ACHN (cell line): ENCODE data around the gene CUL5.
A peak's percentile ranks its signal among the peaks of the same experiment; 100 is the strongest.
"Not testable (repeated sequence)": the region's sequence is repeated elsewhere in the genome, so short reads cannot be mapped to it uniquely, and the experiment has no call there.

Experiments used
- DNase-seq: peaks from one replicate; pipeline ENCODE4 v3.0.0-alpha.2; 2015
- in situ Hi-C: cut with HindIII; loops from 2 replicates; pipeline ENCODE4 v1.10.0; 2017; ENCODE audit warnings: low sequenced_read_pairs, low pct_ligation_motif_present, low pct_unique_long_range_greater_than_20kb

The CUL5 gene

DNA sequence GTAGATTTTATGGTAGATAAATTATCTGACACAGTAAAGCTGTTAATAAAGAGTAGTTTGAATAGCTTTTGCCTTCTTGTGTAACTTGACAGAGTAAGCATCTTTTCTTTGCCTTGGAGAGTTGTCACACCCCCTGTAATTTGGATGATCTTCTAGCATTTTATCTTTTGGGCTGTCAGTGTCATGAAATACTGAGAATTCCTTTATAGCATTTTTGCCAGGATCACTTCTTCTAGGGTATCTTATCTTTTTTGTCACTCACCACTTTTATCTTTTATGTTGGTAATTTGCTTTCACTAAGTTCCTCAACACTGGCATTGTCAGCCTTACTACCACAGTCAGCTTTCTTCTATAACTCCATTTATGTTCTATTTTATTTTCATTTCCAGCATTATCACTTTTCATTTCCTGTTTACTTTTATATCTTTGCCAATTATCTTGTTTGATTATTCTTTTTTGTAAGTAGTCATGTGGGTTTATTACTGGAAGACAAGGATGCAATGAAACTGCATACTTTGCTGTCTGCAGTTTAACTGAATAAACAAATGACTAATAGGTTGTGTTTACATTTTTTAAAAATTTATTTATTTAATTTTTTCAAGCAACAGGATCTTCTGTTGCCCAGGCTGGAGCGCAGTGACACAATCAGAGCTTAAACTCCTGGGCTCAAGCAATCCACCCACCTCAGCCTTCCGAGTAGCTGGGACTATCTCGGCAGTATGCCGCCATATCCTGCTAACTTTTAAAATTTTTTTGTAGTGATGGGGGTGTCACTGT lies 84.6 kb downstream of the CUL5 start:
- in situ Hi-C loops, result no loop called here
- DNase-seq, result no peak

DNA sequence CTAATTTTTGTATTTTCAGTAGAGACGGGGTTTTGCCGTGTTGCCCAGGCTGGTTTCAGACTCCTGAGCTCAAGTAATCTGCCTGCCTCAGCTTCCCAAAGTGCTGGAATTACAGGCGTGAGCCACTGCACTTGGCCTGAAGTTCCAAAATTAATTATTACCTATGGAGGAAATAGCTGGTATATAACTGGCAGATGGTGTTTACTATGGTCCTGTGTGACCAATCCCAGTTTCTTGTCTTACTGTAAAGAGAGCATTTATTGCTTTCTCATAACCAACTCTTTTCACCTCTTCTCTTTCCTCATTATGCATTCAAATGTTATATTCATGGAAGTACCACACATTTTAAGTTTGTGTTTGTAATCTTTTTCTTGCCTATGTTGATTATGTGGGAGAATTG lies 88.5 kb downstream of the CUL5 start:
- DNase-seq, result peak; percentile 14
- in situ Hi-C loops, result no loop called here

GRCh38 chr11:108101090-108101775 lies 92.5 kb downstream of the CUL5 start:
- in situ Hi-C loops, result no loop called here
- no peak for DNase-seq

DNA sequence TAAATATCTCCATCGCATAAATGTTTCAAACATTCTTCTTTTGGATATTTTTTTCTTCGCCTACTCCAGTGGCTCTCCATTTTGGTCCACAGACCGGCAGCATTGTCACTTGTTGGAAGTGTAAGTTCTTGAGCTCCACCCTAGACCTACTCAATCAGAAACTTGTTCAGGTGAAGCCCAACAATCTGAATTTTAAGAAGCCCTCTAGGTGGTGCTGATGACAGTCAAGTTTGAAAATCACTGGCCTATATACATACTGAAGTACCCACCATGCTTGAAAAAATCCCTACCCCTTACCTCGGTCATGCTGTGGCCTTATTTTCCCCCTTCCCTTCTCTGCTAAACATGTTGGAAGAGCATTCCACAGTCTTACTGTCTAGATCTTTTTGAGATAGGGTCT lies 102.4 kb downstream of the CUL5 start:
- in situ Hi-C loops, result no loop called here
- DNase-seq, result no peak

DNA sequence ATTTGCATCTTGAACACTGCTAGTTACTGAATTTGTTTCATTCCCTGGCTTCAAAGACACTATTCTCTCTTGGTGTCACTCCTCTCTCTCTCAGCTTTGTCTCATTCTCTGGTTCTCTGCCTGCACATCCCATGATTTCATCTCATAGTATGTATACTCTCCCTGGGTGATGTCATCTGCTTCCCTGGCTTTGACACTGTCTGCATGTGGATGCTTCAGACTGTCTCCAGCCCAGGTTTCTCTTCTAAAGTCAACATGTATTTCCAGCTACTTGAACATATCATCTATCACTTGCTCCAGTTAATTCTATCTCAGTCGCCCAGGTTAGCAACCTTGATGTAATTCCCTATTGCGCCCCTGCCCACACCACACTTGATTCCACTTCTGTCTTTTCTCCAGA lies 103.4 kb downstream of the CUL5 start:
- in situ Hi-C loops, result no loop called here
- no peak for DNase-seq

GRCh38 chr11:108115500-108116140 lies 106.9 kb downstream of the CUL5 start:
- in situ Hi-C loops, result no loop called here
- DNase-seq, result peak; percentile 93

GRCh38 chr11:108117746-108118371 lies 109.2 kb downstream of the CUL5 start:
- in situ Hi-C loops, result no loop called here
- DNase-seq, result peak; percentile 54

DNA sequence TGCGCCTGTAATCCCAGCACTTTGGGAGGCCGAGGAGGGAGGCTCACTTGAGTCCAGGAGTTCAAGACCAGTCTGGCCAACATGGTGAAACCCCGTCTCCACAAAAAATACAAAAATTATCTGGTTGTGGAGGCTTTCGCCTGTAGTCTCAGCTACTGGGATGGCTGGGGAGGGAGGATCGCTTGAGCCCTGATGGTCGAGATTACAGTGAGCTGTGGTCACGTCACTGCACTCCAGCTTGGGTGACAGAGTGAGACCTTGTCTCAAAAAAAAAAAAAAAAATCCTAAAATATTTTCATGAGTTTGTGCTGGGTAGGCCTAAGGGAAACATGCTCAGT lies 112.2 kb downstream of the CUL5 start:
- in situ Hi-C loops, DNase-seq: not testable (repeated sequence)

DNA sequence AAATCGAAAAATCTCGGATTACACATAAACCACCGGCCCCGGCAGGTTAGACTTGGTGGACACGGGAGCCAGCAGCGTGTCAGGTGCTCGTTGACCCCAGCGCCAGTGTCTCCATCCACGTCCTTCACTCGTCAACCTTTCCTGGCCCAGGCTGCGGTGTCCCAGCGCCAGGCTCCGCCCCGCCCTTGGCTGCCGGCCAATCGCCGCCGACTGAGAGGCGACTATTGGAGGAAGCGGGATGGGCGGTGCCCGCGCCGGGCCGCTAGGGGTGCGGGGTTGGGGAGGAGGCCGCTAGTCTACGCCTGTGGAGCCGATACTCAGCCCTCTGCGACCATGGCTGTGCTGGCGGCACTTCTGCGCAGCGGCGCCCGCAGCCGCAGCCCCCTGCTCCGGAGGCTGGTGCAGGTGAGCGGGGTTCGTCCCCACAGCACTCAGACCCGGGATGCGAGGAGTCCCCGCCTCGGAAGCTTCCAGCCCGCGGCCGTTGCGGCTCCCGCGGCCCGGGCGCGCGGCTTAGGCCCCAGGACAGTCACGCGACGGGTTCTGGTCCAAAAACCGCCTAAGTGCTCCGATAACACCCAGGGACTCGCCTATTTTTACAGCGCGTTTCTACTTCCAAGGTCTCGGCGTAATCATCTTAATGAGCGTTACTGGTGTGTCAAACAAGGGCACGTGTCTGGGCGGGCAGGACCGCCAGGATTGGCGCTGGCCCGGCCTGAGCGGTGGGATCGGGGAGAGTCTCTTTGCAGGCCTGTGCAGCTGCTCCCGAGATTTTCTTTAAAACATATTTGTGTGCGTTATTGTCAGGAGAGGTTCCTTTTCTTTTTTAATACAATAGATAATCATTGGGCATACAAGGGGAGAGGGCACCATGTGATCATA lies 112.8 kb downstream of the CUL5 start, which contains the start of gene ACAT1:
ACAT1 (plus strand) TSS at position 294 of the 882 bp plus-strand sequence; CDS start at position 334, 40 bp downstream.
- DNase-seq, result peak; percentile 91
- in situ Hi-C loops, result no loop called here

DNA sequence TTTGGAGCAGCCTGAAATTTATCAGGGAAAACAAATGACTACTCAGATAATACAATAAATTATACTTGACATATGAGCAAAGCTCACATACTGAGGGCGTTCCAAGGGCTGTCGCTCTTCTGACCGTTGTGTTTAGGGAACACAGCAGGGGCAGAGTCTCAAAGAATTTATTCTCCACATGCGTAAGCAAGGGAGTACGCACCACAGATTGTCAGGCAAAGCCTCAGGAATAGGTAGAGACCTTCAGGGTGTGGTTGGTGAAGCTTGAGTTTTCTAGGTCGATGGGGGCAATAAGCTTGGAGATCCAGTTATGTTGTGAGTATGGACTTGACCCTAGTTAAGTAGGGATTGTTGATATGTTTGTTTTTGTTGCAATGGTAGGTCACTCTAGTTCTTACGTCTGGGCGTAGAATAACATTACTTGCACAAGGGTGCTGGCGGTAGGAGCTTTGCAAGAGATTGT lies 113.5 kb downstream of the CUL5 start:
- no peak for DNase-seq
- in situ Hi-C loops, result no loop called here

DNA sequence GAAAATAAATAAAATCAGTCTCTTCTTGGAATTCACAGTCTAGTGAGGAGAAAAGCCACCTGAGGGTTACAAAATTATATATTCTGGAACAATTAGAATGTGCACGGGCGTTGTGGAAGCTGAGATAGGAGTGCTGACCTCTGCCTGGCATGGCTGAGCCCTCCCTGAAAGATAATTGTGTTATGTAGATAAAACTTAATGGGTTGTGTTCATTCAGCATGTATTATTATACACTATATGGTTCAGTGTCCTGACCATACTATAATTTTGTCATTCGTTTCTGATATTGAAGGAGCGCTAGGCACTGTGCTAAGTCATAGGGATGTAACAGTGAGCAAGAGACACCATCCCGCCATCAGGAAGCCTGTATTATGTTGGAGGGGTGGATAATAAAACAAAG lies 116.4 kb downstream of the CUL5 start:
- in situ Hi-C loops, result no loop called here
- no peak for DNase-seq

DNA sequence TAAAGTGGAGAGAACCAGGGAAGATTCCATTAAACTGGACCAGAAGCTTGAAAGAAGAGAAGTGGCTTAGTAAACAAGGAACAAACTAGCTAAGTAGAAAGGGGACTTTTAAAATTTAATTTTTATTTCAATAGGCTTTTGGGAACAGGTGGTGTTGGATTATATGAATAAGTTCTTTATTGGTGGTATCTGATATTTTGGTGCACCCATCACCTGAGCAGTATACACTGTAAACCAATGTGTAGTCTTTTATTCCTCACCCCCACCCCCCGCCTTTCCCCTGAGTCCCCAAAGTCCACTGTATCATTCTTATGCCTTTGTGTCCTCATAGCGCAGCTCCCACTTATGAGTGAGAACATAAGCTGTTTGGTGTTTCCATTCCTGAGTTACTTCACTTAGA lies 120.1 kb downstream of the CUL5 start:
- DNase-seq, result no peak
- in situ Hi-C loops, result no loop called here

GRCh38 chr11:108131993-108132392 lies 123.3 kb downstream of the CUL5 start:
- DNase-seq, result no peak
- in situ Hi-C loops, result no loop called here

- DNase-seq, in situ Hi-C loops: not testable (repeated sequence)
Observed at GRCh38 chr11:108132993-108133538, 124.4 kb downstream of the CUL5 start.

- in situ Hi-C loops, result no loop called here
- DNase-seq, result no peak
Observed at GRCh38 chr11:108135845-108136544, 127.3 kb downstream of the CUL5 start.

DNA sequence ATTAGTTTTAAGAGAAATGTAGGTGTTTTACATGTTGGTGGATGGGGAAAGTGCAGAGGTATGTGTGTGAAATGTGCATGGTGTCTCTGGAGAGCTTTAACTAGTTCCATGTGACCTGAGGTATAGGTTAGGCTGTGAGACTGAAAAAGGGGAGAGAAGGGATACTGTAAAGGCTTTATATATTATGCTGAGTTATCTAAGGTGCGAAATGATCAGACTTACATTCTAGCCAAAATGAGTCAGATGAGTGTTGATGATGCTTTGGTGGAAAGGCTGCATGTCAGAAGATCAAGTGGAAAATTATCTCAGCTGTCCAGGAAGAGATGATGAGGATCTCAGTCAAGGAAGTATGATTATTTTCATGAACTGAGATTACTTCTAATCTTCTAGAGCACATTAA lies 128.5 kb downstream of the CUL5 start:
- in situ Hi-C loops, result no loop called here
- DNase-seq, result no peak

DNA sequence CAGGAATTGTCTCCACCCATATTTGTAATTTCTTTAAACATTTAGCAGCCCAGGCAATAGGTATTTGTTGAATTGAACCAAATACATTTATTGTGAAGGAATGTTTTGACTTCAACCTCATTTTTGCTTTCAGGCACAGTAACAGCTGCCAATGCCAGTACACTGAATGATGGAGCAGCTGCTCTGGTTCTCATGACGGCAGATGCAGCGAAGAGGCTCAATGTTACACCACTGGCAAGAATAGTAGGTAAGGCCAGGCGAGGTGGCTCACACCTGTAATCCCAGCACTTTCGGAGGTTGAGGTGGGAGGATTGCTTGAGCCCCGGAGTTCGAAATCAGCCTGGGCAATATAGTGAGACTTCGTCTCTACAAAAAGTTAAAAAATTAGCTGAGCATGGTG lies 133.6 kb downstream of the CUL5 start:
- in situ Hi-C loops, result no loop called here
- no peak for DNase-seq
